Ishikawa (cell line): ENCODE measurements around the gene KTN1.

Experiments used
- CEBPB ChIP-seq: IDR thresholded peaks from 2 replicates; pipeline ENCODE4 v1.6.1; 2012
- CREB1 ChIP-seq: IDR thresholded peaks from 2 replicates; pipeline ENCODE4 v1.6.1; 2012; ENCODE audit warnings: low read depth
- EGR1 ChIP-seq: IDR thresholded peaks from 2 replicates; pipeline ENCODE4 v1.6.1; 2012
- EP300 ChIP-seq: IDR thresholded peaks from 2 replicates; pipeline ENCODE4 v1.6.1; 2012; ENCODE audit warnings: borderline replicate concordance
- FOXM1 ChIP-seq: IDR thresholded peaks from 2 replicates; pipeline ENCODE4 v1.6.1; 2012; ENCODE audit warnings: low read depth, borderline replicate concordance
- NFIC ChIP-seq: IDR thresholded peaks from 2 replicates; pipeline ENCODE4 v1.6.1; 2012
- RAD21 ChIP-seq: IDR thresholded peaks from 2 replicates; pipeline ENCODE4 v1.6.1; 2012; ENCODE audit warnings: low read depth
- TAF1 ChIP-seq: IDR thresholded peaks from 2 replicates; pipeline ENCODE4 v1.6.1; 2012; ENCODE audit warnings: low read depth, mild to moderate bottlenecking
- TCF12 ChIP-seq: IDR thresholded peaks from 2 replicates; pipeline ENCODE4 v1.6.1; 2012; ENCODE audit warnings: low read depth
- TEAD4 ChIP-seq: IDR thresholded peaks from 2 replicates; pipeline ENCODE4 v1.6.1; 2012
- YY1 ChIP-seq: IDR thresholded peaks from 2 replicates; pipeline ENCODE4 v1.6.1; 2012; ENCODE audit warnings: low read depth
- ZBTB7A ChIP-seq: IDR thresholded peaks from 2 replicates; pipeline ENCODE4 v1.6.1; 2012; ENCODE audit warnings: low read depth
- TF ChIP-seq, protein P1 (sequence below): IDR thresholded peaks from 2 replicates; pipeline ENCODE4 v1.6.1; 2012; ENCODE audit warnings: low read depth, mild to moderate bottlenecking
- TF ChIP-seq, protein P2 (sequence below): IDR thresholded peaks from 2 replicates; pipeline ENCODE4 v1.6.1; 2012
- TF ChIP-seq, protein P3 (sequence below): IDR thresholded peaks from 2 replicates; pipeline ENCODE4 v1.6.1; 2012

Gene KTN1

DNA sequence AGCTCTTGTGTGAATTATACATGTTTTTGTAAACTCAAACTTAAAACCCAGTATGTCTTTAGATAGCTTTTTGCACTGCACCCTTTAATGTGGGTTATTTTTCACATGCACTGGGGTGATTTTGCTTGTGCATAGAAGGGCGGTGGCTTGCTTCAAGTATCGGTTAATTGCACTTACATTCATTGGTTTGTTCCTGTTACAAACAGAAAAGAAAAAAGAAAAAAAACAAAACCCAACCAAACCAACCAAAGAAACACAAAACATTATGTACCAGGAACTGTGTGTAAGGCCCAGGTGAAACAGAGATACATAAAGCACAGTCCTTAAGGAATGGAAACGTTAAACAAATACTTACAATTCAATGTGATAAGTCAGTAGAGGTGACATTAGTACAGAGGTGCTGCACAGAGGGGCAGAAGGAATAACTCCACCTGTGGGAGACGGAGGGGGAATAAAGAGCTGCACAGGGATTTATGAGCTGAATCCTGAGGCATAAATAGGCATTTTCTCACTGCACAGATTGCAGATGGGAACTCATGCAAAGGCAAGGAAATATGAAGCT lies 151.4 kb downstream of the KTN1 start:
- no peak for TF ChIP-seq TCF12
- TF ChIP-seq FOXM1: no peak
- no peak for TF ChIP-seq TEAD4
- no peak for TF ChIP-seq YY1
- TF ChIP-seq, protein P1, sequence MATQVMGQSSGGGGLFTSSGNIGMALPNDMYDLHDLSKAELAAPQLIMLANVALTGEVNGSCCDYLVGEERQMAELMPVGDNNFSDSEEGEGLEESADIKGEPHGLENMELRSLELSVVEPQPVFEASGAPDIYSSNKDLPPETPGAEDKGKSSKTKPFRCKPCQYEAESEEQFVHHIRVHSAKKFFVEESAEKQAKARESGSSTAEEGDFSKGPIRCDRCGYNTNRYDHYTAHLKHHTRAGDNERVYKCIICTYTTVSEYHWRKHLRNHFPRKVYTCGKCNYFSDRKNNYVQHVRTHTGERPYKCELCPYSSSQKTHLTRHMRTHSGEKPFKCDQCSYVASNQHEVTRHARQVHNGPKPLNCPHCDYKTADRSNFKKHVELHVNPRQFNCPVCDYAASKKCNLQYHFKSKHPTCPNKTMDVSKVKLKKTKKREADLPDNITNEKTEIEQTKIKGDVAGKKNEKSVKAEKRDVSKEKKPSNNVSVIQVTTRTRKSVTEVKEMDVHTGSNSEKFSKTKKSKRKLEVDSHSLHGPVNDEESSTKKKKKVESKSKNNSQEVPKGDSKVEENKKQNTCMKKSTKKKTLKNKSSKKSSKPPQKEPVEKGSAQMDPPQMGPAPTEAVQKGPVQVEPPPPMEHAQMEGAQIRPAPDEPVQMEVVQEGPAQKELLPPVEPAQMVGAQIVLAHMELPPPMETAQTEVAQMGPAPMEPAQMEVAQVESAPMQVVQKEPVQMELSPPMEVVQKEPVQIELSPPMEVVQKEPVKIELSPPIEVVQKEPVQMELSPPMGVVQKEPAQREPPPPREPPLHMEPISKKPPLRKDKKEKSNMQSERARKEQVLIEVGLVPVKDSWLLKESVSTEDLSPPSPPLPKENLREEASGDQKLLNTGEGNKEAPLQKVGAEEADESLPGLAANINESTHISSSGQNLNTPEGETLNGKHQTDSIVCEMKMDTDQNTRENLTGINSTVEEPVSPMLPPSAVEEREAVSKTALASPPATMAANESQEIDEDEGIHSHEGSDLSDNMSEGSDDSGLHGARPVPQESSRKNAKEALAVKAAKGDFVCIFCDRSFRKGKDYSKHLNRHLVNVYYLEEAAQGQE: no peak
- TF ChIP-seq CREB1: no peak
- TF ChIP-seq, protein P2, sequence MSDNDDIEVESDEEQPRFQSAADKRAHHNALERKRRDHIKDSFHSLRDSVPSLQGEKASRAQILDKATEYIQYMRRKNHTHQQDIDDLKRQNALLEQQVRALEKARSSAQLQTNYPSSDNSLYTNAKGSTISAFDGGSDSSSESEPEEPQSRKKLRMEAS: no peak
- no peak for TF ChIP-seq TAF1
- TF ChIP-seq EP300: no peak
- no peak for TF ChIP-seq CEBPB
- TF ChIP-seq RAD21: no peak
- TF ChIP-seq ZBTB7A: no peak
- TF ChIP-seq, protein P3, sequence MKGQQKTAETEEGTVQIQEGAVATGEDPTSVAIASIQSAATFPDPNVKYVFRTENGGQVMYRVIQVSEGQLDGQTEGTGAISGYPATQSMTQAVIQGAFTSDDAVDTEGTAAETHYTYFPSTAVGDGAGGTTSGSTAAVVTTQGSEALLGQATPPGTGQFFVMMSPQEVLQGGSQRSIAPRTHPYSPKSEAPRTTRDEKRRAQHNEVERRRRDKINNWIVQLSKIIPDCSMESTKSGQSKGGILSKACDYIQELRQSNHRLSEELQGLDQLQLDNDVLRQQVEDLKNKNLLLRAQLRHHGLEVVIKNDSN: no peak
- TF ChIP-seq NFIC: no peak
- no peak for TF ChIP-seq EGR1

DNA sequence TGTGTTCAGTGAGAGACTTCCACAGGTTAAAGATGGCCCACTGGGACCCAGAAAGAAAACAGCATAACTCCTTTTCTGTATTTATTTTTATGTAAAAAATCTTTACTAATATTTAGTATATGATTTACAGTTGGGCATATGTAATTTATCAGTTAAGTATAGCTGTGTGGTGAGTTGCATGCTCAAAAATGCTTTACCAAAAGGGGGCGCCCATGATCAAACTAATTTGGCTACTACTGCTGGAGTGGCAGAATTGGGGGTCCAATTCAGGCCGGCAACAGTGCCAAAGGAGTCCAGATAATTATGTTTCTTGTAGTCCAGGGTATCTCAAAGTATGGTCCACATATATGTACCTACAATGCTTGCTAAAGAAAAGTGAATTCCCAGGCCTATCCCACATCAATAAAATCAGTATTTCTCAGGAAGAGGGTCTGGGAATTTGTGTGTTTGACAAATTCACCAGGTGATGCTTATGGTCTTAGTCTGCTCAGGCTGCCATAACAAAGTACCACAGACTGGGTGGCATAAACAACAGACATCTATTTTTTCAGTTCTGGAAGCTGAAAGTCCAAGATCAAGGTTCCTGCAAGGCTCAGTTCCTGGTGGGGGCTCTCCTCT lies 152.0 kb downstream of the KTN1 start:
- peak; percentile 77 for TF ChIP-seq RAD21
- no peak for TF ChIP-seq EP300
- no peak for TF ChIP-seq CEBPB
- no peak for TF ChIP-seq TCF12

DNA sequence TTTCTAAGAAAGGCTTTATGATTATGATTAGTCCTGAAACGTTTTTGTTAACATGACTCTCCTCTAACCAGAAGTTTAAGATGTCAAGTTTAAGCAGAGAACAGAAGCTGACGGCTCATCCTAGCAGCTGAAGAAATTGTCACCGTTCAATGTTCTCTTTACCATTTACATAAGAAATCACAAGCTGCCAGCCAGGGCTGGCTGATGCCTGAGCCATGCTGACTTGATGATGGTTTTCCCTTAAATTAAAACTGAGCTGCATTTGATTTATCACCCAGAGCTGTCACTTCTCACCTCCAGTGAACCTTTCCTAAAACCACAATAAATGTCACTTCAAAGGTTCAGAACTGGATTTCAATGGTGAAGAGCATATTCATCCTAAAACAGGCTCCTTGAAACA lies 153.6 kb downstream of the KTN1 start:
- TF ChIP-seq FOXM1: no peak
- TF ChIP-seq CREB1: no peak
